OCI-LY3 (cell line): ENCODE data around the gene ZCCHC2.

Experiments used
- CTCF ChIP-seq: fragments of 200-600, 300-600 bp; sonication (generic); IDR thresholded peaks from 2 replicates; pipeline ENCODE4 v1.5.1; 2014; ENCODE audit warnings: antibody characterized with exemption, low read length, low read depth
- EZH2phosphoT487 ChIP-seq: fragments of 200-600 bp; shearing (Covaris generic); IDR thresholded peaks from 2 replicates; pipeline ENCODE4 v1.6.1; 2018; ENCODE audit warnings: antibody characterized with exemption, mixed run types, low read depth

GRCh38 chr18:62537042-62537894 is 14.4 kb downstream of the ZCCHC2 start:
- TF ChIP-seq CTCF (no peak), EZH2phosphoT487 (no peak)
